ENCODE data around the gene GLYAT. TPM values are rescaled to one million over a fixed set of nuclear protein-coding genes. Genes with fewer than 3 reads are reported as not detected.
"Not testable (repeated sequence)": the region's sequence is repeated elsewhere in the genome, so short reads cannot be mapped to it uniquely, and the experiment has no call there.

GLYAT gene
- total RNA-seq, 1 experiment from 2014 or later: not detected

GRCh38 chr11:58742981-58743880 is 11.5 kb upstream of the GLYAT start:
- no peak for DNase-seq (ENCODE audit: low read depth)

GRCh38 chr11:58742140-58742539 is 10.4 kb upstream of the GLYAT start:
- DNase-seq (ENCODE audit: low read depth): no peak

DNA sequence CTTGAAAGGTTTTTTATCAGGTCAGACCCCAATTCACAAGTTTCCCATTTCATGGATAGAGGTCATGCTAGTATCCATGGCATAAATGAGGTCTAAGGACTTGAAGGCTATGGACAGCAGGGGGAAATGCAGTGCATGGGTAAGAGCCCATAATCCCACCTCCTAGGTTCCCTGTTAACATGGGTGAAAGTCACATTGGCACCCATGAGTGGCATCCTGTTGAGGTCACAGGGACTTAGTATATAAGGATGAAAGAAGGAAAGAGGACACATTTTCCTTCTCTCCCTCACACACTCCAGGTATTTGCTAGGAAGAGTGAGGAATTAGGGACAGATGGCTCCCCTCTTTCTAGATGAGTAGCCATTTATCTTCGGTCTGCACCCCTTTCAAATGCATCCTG is 9.4 kb upstream of the GLYAT start:
- no peak for DNase-seq (ENCODE audit: low read depth)

DNA sequence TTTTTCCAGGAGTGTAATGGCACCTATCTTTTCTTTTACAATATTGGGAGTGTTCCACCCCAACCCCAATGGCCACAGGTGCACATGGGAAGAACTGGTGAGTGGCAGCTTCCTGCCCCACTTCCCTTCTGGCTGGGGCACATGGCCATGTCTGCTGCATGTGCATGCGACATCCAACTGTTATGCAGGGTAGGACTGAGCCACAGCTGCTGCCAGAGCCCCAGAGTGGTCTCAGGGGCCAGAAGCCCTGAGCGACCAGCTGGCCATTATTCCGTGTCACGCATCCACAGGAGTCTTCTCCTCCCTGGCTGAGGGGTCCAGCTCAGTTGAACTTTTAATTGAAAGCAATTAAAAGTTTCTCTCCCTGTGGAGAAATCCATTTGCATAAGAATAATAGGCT is 8.7 kb upstream of the GLYAT start:
- no peak for DNase-seq (ENCODE audit: low read depth)

GRCh38 chr11:58739725-58740430 is 8.1 kb upstream of the GLYAT start:
- DNase-seq (ENCODE audit: low read depth): peak; percentile 74

GRCh38 chr11:58734681-58735490 is 3.1 kb upstream of the GLYAT start:
- DNase-seq (ENCODE audit: low read depth): no peak

GRCh38 chr11:58730507-58731089 is 1.1 kb downstream of the GLYAT start:
- no peak for DNase-seq (ENCODE audit: low read depth)

GRCh38 chr11:58727415-58727797 is 4.3 kb downstream of the GLYAT start:
- no peak for DNase-seq (ENCODE audit: low read depth)

GRCh38 chr11:58726737-58727414 is 4.9 kb downstream of the GLYAT start:
- DNase-seq (ENCODE audit: low read depth): no peak

- DNase-seq (ENCODE audit: low read depth): no peak
Measured at GRCh38 chr11:58719406-58720117, 12.2 kb downstream of the GLYAT start.

- DNase-seq (ENCODE audit: low read depth): no peak
Measured at GRCh38 chr11:58712531-58712930, 19.2 kb downstream of the GLYAT start.

DNA sequence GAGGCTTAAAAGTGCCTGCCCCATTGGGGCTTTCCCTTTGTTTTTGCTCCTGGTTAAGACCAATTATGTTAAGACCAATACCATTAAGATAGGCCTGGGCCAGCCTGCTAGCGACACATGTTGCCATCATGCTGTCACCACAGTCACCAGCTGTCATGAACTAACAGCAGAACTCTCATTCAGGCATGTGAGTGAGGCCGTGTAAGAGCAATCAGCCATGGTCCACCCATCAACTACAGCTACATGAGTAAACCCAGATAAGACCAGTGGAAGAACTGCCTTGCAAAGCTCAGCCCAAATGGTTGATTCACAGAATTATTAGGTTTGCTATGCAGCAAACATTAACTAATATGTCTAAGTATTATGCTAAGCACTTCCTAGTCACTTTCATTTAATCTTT is 19.9 kb downstream of the GLYAT start:
- no peak for DNase-seq (ENCODE audit: low read depth)

DNA sequence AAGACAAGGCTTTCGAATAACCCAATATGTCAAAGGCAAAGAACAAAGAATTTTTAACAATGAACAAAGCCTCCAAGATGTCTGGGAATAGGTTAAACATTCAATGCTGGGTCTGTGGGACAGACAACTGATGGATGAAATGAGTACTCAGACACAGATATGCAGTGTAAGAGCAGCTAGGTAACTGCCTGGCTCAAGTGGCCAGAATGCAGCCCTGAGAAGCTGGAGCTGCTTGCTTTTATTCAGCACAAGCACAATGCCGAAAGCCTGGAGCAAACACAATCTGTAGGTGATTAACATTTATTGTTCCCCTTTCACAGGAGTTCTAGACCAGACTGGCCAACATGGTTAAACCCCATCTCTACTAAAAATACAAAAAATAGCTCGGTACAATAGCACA is 24.0 kb downstream of the GLYAT start:
- DNase-seq (ENCODE audit: low read depth): no peak

DNA sequence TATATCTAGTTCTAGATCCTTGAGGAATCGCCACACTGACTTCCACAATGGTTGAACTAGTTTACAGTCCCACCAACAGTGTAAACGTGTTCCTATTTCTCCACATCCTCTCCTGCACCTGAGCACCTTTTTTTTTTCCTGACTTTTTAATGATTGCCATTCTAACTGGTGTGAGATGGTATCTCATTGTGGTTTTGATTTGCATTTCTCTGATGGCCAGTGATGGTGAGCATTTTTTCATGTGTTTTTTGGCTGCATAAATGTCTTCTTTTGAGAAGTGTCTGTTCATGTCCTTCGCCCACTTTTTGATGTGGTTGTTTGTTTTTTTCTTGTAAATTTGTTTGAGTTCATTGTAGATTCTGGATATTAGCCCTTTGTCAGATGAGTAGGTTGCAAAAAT is 34.9 kb downstream of the GLYAT start:
- not testable (repeated sequence) for DNase-seq (ENCODE audit: low read depth)

DNA sequence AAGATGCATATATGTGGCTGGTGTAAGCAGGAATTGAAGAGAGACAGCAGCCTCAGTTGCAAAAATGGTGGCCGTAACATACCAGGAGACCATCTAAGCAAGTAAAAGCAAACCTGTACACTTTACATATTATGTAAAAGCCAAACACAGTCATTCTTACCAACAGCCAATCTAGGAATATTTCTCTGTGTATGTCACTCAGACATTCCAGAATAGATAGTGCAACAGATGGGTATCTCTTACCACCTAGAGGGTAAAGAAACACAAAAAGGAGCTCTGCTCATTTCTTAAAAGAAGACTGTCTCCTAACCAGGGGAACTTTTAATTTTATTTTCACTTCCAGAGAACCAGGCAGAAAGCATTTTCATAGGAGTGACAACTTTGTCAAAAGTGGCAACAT is 38.7 kb downstream of the GLYAT start:
- peak; percentile 7 for DNase-seq (ENCODE audit: low read depth)

DNA sequence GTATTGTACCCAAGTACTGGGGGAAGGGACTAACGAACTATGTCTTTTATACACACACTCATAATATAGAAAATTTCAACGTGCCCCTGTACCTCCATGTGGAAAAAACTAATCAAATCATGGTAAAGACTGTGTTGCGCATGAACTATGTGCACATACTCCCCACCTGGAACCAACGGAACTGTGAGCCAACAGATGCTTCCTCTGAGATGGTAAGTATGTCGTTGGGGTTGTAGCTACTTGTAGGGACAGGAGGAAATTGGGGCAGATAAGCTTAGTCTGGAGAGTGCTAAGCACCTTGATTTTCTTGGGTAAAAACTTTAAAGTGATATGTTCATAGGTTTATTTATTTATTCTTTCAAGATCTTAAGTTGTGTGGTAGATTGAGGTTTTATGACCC is 40.1 kb downstream of the GLYAT start:
- no peak for DNase-seq (ENCODE audit: low read depth)

DNA sequence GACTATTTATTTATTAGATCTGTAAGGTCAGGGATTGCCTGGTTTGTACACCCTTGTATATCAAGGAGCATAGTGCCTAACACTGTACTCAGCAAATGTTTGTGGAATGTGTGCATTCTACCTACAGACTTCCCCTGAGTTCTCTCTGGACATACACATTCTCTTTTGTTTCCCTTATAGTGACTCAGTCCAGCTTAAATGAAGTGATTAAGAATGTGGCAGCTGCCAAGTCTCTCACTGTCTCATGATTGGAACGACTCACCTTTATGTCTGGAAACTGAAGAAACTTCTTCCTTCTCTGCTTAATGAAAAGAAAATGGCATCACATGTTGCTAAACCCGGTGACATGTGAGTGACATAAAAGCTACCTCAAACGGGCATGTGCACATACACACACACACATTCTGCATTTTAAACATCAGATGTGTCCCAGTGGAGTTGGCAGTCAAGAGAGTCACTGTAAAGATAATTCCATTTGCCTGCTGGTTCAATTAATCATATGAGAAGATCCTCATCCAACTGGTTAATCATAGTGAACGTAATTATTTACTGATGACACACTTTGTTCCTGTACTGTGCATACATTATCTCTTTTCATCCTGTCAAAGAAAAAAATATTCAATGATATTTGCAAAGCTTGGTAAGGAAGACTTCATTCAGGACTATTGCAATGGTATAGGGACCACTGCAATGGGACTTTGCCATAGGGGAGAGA is 42.8 kb downstream of the GLYAT start:
- peak; percentile 20 for DNase-seq (ENCODE audit: low read depth)

DNA sequence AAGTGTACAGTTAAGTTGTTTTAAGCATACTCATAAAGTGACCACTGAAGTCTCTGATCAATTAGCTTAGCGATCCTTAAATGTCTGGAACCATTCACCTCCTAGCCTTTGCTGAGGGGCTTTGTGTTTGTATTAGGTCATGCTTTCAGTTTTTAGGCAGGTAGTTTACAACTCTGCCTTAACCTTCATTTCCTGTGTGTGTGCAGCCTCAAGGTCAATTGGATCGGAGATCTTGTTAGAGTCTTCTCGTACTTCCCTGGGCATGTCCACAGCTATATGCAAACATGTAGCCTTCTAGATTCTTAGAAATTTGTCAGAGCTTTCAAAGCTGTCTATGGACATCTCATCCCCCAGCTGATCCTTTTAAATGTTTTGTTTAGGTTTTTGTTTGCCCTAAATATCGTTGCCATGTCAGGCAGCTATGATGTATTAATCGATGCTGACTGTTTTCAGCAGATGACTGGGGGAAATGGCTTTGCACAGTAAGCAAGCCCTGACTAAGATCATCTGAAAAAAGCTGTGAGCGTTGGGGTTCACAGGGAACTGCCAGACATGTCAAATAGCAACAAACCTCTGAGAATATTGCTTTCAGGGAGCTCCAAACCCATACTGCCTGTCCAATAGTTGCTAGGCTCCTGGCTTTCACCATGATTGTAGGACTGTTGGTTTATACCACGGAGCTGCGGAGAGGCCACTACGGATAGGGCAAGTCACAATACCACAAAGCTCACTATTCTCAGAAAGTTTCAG is 45.6 kb downstream of the GLYAT start:
- DNase-seq (ENCODE audit: low read depth): no peak

- not testable (repeated sequence) for DNase-seq (ENCODE audit: low read depth)
Measured at GRCh38 chr11:58682660-58683059, 49.1 kb downstream of the GLYAT start.

All from M059J (cell line).